Measurements from ENCODE around the gene C1R.
A peak's percentile ranks its signal among the peaks of the same experiment; 100 is the strongest.
"Not testable (repeated sequence)": the region's sequence is repeated elsewhere in the genome, so short reads cannot be mapped to it uniquely, and the experiment has no call there.

C1R gene

DNA sequence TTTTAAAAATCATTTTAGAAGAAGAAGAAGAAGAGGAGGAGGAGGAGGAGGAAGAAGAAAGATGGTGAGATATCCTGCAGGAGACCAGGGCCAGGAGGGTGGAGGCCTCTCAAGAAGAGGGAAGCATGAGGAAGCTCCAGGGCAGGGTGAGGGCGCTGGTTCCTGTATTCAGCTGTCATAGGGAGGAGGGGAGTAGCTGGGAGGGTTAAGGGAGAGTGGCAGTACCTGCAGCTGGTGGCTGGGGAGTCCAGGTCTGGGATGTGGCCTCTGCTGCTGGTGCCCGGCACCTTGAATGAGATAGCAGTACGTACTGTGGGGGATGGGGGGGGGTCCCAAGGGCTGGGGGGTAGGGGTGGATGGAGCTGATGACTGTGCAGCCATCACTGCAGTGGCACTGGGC is 26.6 kb upstream of the C1R start:
- no peak for DNase-seq

DNA sequence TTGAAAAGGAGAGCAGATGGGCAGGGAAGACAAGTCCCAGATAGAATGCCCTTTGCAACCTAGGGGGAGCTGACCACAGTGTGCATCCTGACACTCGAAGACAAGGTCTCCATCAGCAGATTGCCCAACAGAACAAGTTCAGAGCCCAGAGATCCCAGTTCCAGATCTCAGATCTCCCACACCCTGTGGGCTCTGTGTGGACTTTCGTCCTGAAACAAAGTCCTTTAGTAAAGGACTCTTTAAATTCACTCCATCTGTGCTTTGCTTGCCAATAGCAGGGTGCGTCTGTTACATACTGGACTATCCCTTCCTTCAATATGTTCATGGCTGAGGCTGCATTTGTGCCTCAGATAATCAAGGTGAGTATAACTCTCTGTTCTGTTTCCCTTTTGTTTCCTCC is 25.4 kb upstream of the C1R start:
- DNase-seq: no peak

DNA sequence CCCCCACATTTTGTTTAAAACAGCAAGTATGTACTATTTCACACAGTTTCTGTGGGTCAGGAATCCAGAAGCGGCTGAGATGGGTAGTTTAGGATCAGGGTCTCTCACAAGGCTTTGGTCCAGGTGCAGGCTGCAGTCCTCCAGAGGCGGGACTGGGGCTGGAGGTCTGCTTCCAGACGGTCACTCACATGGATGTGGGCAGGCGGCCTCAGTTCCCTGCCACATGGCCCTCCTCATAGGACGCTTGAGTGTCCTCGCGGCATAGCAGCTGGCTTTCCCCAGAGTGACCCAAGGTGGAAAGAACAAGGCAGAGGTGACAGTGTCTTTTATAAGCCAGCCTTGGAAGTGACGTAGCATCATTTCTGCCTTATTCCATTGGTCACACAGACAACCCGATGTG is 24.7 kb upstream of the C1R start:
- DNase-seq: no peak

DNA sequence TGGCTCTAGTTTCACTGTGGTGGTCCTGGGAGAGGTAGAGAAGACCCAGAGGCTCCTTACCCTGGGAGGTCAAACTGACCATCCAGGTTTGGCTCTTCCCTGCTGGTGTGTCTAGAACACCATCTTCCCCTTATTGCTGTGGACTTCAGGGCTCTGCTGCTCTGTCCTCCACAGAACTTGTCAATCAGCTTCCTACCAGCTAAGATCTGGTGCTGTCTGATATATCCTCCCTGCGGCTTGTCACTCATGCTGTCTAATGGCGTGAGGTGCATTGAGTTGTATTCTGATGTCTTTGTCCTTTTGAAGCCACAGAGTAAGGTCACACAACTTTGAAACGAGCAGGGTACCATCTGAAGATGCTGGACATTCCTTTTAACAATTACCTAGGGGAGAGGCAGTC is 24.0 kb upstream of the C1R start:
- DNase-seq: no peak

DNA sequence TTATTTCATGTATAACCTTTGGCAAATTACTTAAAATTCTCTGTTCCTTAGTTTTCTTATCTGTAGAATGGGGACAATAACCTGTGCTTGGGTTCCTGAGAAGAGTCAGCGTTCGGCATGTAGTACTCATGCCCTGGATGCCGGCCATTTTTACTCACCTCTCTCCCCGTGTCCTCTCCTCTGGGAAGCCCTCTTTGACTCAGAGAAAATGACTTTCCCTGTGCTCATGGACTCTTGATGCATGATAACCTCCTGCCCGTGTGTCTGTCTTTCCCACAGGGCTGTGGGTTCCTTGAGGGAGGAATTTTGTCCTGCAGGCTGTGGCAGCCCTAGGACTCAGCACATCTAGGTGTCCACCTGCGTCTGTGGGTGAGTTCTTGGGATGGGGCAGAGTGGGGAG is 22.6 kb upstream of the C1R start:
- DNase-seq: no peak

DNA sequence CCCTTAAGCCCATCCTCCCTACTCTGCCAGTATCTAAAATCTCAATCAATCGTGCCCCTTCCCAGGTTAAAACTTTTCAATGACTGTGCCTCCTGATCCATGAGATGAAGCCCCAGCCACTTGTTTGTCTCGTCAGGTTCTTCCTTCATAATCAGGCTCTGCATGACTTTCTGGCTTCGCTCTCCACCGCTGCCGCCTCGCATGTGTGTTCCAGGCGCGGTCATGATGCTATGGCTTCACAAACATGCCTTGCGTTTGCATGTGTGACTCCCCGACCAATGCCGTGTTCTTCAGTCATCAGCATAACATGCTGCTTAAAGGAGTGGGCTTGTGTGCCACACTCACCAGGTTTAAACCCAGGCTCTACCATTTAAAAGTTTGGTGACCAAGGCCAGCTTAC is 21.8 kb upstream of the C1R start:
- DNase-seq: no peak

DNA sequence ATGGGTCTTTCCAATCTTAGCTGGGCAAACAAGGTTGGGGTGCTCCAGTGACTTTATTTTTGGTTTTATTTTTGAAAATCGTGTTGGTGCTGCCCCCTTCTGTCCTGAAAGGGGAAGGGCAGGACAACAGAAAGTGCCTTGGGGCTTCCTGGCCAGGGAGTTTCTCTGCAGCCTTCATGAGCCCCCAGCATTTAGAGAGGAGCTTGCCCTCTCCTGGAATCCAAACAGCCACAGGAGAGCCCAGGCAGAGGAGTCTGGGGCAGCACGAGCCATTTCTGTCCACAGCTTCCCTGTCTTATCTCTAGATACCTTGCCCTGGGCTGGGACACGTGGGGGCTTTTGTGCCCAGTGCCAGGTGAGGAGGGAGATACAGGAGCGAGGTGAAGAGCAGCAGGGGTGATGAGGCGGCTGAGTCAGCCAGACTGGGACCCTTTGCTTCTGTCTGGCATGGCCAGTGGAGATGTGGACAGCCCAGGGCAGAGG is 21.2 kb upstream of the C1R start:
- peak in 1 of 2 experiments; percentile 42 for DNase-seq

DNA sequence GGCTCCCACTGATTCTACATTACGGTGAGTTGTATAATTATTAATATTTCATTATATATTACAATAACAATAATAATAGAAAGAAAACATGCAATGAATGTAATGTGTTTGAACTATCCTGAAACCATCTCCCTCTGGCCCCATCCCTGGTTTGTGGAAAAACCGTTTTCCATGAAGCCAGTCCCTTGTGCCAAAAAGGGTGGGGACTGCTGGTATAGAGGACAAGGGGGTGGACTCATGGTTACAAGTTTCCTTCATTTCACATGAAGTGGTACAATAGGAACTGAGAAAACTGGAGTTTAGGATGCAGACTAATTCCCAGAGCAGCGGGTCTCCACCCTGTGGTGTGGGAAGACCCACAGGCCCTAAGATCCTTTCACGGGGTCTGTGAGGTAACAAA is 19.8 kb upstream of the C1R start:
- no peak for DNase-seq

DNA sequence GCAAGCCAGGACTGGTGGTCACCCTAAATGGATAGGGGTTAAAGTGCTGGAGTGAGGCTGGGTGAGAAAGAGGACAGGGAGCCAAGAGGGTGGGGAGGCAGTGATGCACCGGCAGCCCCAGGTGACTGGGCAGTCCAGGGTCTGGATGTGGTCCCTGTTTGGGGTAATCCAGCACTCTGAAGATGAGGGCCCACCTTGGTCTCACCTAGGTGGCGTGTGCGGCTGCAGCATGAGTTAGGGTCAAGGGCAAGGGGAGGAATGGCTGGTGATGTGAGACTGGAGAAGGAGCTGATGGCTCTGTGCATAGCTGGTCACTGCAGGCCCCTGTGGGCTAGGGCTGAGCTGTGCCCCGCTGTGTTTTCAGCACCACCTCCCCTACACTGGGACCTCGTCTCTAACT is 18.4 kb upstream of the C1R start:
- DNase-seq: no peak

DNA sequence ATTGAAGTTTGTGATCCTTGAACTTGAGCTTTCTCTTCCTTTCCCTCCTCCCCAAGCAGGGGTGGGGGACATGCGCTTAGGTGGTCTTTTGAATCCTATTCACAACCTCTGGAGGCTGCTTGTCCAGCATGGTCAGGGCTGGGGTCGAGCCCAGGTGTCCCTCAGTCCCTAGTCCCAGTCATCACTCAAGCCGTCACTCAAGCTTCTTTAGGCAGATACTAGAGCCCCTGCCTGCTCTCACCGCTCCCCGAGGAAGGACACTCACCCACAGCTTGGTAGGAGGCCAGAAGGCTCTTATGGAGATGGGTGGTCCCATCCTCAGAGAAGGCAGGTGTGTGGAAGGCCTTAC is 17.3 kb upstream of the C1R start:
- no peak for DNase-seq

DNA sequence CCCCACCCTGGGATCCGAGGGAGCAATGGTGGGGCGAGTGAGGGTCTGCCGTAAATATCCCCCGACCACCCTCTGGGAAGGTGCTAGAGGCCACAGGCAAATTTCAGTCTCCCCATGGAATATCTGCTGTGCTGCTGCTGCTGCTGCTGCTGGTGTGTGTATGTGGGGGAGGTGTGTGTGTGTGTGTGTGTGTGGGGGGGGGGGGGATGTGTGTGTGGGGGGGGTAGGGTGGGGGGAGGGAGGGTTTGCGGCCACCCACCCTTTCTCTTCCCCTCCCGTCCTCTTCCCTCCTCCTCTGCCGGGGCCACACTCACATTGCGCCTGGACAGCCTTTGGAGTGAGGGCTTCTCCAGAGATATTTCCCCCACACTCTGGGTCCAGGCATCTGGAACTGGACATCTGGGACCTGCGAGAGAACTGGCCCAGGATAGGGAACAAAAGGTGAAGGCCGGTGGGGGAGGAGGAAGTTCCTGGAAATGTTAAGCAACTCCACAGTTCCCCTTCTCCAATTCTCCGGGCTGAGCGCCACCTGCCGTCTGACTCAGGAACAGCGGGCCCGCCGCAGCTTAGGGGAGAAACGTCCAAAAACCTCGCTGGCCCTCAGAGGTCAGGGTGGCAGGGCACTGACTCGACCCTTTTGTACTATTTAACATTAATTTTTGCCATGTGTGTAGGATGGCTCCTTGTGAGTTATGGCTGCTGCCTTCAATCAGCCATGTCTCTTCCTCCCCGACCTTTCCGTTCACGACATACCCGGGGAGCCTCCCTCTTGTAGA is 16.7 kb upstream of the C1R start, which contains the start of gene C1RL:
TSS of gene C1RL (minus strand) at position 419 of the 776 bp plus-strand sequence. CDS start at position 385, 34 bp downstream.
- peak; percentile 34 to 80 for DNase-seq

DNA sequence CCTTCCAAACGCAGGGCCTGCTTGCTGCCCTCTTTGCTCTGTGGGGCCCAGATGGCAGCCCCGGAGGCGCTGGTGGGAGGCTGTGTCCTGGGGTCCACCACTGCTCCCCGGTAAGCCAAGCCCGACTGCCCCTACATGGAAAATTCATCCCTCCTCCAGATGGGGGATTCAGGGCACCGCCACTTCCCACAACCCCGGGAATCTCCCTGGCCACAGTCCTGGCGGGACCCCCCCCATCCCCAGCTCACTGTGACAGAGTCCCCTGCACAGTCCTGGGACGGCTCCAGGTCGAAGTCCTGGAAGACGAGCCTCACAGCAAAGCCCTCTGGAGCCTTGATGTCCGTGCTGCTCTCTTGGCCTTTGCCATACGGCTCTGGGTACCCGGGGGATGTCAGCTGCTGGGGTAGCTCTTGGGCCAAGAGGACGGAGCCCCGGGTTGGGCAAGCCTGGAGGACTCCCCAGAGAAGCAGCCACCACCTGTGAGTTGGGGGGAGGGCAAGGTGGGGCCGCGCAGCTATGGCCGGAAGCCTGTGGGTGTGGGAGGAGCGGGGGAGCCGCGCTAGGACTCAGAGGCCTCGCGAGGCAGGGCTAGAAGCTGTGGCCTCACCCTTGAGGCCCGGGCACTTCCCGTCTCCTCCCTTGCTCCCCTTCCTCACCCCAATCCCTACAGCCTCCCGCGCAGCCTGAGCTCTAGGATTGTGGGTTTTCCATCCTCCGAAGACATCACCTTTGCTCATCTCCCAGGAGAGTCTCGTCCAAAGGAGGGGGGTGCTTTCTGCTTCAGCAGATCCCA is 16.0 kb upstream of the C1R start:
- no peak for DNase-seq

DNA sequence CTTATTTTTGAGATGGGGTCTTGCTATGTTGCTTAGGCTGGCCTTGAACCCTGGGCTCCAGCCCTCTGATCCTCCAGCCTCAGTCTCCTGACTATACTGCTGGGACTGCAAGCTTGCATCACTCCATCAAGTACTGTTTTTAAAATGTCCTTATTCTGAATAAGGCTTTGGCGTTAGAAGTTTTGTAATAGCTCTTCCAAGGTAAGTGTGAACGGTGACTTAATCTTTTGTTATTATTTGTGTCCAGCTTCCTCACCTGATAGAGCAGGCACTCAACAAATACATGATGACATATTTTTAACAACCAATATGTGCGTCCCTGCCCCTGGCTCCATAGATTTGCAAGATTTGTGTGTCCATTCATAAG is 15.4 kb upstream of the C1R start:
- no peak for DNase-seq

DNA sequence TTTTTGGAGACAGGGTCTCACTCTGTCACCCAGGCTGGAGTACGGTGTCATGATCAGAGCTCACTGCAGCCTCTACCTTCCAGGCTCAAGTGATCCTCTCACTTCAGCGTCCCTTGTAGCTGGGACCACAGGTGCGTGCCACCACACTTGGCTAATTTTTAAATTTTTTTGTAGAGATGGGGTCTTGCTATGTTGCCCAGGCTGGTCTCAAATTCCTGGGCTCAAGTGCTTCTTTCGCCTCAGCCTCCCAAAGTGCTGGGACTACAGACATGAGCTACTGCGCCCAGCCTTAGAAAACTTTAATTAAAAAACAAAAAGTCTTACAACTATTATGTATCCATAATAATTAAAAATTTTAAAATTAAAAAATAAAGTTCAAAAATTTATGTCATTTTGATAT is 14.9 kb upstream of the C1R start:
- not testable (repeated sequence) for DNase-seq

DNA sequence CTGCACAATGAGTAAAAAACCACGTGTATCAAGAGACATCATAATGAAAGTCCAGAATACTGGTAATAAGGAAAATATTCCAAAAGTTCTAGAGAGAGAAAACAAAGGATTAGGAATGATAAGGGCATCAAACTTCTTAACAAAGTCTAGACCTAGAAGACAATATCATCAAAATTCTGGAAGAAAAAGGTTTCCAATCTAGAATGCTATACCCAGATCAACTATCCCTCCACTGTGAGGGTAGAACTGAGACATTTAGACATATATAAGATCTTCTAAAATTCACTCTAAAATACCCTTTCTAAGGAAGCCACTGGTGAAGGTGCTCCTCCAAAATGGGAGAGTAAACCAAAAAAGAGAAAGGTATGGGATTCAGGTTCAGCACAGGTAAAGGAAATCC is 13.8 kb upstream of the C1R start:
- no peak for DNase-seq

DNA sequence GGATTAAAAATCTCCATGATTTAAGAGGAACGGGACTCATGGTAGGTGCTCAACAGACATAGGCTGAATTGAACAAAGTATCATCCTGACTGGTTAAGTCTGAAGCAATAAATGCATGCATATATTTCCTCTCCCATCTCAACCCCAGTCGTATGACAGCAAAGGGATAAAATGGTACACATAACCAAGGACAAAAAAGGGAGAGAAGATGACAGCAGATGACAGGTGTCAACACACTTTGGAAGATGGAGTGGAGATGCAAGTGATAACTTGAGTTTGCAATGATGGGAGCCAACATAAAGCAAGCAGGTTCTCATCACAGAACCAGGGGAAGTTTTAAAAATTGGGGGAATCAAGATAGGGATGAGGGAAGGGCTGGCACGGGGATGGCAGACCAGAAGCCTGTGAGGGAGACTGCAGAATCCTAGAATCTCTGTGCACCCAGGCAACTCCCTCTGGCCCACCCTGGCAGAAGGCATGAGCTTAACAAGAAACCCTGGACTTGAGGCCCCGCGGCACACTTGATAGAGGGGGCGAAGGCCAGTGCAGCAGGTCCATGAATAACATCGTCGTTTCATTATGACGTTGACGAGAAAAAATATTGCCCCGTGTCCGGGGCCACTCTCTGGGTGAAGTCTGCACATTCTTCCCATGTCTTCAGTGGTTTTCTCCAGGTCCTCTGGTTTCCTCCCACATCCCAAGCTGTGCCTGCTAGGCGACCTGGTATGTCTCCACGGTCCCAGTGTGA is 11.8 kb upstream of the C1R start:
- no peak for DNase-seq

DNA sequence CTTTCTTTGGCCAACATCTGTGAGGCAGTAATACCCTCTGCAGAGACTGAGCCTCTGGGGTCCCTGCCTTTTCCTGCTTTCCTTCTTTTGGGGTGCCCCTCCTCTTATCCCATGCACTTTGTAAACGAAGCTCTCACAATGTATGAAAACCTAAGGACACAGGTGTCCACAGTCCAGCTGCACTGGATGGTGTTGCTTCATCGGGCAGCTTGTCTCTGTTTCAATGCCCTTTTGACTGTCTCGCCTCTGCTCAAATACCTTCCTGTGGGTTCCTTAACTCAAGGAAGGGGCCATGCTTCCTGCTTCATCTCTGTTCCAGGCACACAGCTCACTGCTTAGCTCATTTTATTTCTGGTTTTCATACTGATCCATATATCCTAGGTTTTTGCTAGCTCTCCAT is 10.3 kb upstream of the C1R start:
- no peak for DNase-seq

DNA sequence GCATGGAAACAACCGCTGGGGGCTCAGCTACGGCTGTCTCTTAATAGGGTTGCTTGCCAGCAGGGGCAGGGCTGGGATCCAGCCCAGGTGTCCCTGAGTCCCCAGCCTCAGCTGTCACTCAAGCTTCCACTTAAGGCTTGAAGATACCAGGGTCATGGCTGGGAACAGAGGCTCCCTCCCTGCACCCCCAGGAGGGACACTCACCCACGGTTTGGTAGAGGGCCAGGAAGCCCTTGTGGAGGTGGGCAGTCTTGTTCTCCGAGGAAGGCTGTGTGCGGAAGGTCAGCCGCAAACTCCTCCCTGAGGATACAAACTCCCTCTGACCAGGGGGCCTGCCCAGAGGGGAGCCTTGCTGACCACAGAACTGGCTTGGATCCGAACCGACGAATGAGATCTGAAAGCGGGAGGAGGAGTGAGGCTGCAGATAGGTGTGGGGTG is 9.5 kb upstream of the C1R start:
- no peak for DNase-seq

DNA sequence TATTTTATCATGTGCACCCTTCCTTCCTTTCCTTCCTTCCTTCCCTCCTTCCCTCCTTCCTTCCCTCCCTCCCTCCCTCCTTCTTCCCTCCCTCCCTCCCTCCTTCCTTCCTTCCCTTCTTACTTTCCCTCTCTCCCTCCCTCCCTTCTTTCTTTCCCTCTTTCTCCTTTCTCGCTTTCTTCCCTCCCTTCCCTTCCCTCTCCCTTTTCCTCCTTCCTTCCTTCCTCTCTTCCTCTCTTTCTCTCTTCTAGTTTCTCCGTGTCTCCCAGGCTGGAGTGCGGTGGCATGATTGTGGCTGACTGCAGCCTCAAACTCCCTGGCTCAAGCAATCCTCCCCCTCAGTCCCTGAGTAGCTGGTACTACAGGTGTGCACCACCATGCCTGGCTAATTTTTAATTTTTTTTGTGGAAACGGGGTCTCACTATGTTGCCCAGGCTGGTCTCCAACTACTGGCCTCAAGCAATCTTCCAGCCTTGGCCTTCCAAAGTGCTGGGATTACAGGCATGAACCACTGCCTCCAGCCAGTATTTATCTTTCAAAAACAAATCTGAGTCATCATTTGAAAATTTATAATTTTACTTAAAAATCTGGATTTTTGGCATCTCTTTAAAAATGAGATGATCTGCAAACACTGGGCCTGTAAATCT is 8.9 kb upstream of the C1R start:
- no peak for DNase-seq

DNA sequence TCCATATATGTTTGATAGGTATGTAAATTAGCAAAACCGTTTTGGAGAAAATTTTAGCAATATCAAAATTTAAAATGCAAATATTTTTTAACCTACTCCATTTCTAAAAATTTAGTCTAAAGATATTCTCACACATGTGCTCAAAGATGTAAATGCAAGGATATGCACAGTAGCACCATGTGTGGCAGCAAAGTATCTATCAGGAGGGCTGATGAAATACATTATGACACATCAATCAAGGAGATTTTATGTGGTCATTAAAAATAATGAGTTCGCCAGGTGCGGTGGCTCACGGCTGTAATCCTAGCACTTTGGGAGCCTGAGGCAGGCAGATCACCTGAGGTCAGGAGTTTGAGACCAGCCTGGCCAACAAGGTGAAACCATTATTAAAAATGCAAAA is 8.0 kb upstream of the C1R start:
- DNase-seq: no peak

DNA sequence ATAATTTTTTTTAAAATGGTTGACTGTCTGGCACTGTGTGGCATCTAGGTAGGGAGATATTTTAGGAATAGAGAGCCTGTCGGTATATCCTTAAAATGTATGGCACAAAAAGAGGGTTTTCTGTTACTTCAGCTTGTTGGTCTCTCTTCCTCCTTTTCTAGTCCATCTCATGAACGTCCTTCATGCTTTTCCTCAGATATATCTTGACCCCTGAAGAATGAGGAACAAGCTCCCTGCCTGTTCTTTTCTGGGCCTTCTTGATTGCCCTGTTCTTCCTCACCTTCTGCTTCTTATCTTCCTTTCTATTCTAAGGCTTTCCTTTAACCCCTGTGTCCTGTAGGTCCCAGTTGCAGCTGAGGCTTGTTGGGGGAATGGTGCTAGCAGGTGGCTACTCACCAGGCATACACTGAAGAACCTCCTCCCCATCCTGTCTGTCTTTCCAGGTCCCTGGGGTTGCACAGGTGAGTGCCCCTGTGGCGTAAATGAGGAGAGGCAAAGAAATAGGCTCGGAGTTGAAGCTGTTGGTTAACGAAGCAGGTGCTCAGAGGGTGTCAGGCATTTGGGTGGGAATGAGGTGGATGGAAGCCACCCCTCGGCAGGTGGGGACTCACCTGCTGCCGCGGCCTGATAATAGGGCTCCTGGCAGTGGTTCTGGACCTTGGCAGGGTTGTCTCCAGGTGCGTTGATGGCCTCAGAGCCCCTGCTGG is 7.2 kb upstream of the C1R start:
- no peak for DNase-seq

DNA sequence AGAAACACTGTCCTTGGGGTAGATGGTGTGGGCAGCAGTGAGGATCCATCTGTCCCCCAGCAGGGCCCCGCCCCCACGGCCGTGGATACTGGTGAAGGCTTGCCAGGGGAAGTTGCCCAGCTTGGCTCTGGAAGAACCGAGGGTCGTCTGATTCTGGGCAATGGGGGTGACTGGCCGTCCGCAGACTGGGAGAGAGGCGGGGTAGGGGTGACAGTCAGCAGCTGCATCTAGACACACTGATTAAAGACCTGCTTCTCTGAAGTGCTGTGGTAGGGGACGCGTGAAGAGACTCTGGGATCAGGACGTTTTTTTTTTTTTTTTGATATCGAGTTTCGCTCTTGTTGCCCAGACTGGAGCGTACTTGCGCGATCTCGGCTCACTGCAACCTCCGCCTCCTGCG is 4.7 kb upstream of the C1R start:
- no peak for DNase-seq

Data from NCI-H446 (cell line).